ENCODE measurements around the gene DYRK4. TPM values are rescaled to one million over a fixed set of nuclear protein-coding genes. Genes with fewer than 3 reads are reported as not detected.

DYRK4 gene
- total RNA-seq, 1 experiment from 2014 or later, result 13.3 TPM

DNA sequence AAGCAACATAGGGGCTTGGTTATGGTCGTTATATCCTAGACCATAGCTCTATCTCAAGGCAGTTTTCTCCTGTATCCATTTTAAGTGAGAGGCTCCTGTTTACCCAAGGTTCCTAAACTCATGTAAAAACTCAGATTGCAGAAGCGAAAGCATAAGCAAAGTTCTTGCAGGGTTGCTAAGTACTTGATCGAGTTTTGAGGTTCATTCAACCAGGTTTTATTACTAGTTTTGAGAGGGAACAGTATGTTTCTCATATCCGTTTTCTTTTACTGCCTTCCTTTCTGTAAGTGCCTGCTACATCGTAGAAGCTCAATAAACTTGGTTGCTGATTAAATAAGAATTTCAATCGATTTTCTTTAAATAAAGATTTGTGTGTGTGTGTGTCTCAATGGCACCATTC is 81.7 kb downstream of the DYRK4 start:
- CTCF ChIA-PET, result no interaction called here

GRCh38 chr12:4645023-4645422 is 83.0 kb downstream of the DYRK4 start:
- Histone ChIP-seq H3K27ac (ENCODE audit: low read length) (no peak overlapping the region), H3K27me3 (ENCODE audit: control insufficient read depth, insufficient read depth, low read length) (no peaks in the 10 kb centered on the region), H3K4me1 (ENCODE audit: control insufficient read depth, insufficient read depth, low read length) (peaks cover 3% of the 10 kb centered on the region; the same call in 1 of the 2 replicates), H3K4me3 (ENCODE audit: low read depth in 2 of 2, low read length in 2 of 2) (no peak overlapping the region), H3K9me3 (ENCODE audit: control insufficient read depth, insufficient read depth, low read depth, low read length) (no peaks in the 10 kb centered on the region), H3K36me3 (ENCODE audit: control insufficient read depth, insufficient read depth, low read length) (peaks cover 6% of the 10 kb centered on the region; the same call in 1 of the 2 replicates)
- TF ChIP-seq, protein P1, sequence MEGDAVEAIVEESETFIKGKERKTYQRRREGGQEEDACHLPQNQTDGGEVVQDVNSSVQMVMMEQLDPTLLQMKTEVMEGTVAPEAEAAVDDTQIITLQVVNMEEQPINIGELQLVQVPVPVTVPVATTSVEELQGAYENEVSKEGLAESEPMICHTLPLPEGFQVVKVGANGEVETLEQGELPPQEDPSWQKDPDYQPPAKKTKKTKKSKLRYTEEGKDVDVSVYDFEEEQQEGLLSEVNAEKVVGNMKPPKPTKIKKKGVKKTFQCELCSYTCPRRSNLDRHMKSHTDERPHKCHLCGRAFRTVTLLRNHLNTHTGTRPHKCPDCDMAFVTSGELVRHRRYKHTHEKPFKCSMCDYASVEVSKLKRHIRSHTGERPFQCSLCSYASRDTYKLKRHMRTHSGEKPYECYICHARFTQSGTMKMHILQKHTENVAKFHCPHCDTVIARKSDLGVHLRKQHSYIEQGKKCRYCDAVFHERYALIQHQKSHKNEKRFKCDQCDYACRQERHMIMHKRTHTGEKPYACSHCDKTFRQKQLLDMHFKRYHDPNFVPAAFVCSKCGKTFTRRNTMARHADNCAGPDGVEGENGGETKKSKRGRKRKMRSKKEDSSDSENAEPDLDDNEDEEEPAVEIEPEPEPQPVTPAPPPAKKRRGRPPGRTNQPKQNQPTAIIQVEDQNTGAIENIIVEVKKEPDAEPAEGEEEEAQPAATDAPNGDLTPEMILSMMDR (IDR thresholded peaks at IDR 0.05), result no peak
- TF ChIP-seq SIN3A (IDR thresholded peaks at IDR 0.05; ENCODE audit: borderline replicate concordance, insufficient read depth, low read depth, low read length), result no peak
- no peak for TF ChIP-seq TCF7L2 (IDR thresholded peaks at IDR 0.05; ENCODE audit: low read depth, low read length)
- no peak for TF ChIP-seq POLR2AphosphoS5 (IDR thresholded peaks at IDR 0.05; ENCODE audit: low read depth, low read length)
- TF ChIP-seq REST (IDR thresholded peaks at IDR 0.05; ENCODE audit: insufficient read depth in 1 of 2, low read depth in 2 of 2, low read length in 1 of 2), result no peak
- in situ Hi-C loops (cut with HindIII; ENCODE audit: low pct_unique_long_range_greater_than_20kb, low sequenced_read_pairs), result no loop called here
- no peak for DNase-seq (ENCODE audit: low read depth, low spot score)
- CTCF ChIA-PET, result no interaction called here
- ATAC-seq, result no peak
- POLR2A ChIA-PET, result no interaction called here
- BruUV-seq (replicated peaks), result no TSS peak
- intact Hi-C loops (cut with micrococcal nuclease; ENCODE audit: unreplicated experiment), result no loop called here

More for the DNA sequence above, 81.7 kb downstream of the DYRK4 start:
- POLR2A ChIA-PET, result no interaction called here
- Histone ChIP-seq H3K4me3 (ENCODE audit: low read depth in 2 of 2, low read length in 2 of 2) (no peak overlapping the region), H3K4me1 (ENCODE audit: control insufficient read depth, insufficient read depth, low read length) (no peaks in the 10 kb centered on the region; the same call in 1 of the 2 replicates), H3K36me3 (ENCODE audit: control insufficient read depth, insufficient read depth, low read length) (no peaks in the 10 kb centered on the region; the same call in 1 of the 2 replicates), H3K9me3 (ENCODE audit: control insufficient read depth, insufficient read depth, low read depth, low read length) (no peaks in the 10 kb centered on the region), H3K27me3 (ENCODE audit: control insufficient read depth, insufficient read depth, low read length) (no peaks in the 10 kb centered on the region; the same call in 1 of the 2 replicates), H3K27ac (ENCODE audit: low read length) (no peak overlapping the region)
- no peak for ATAC-seq
- intact Hi-C loops (cut with micrococcal nuclease; ENCODE audit: unreplicated experiment), result no loop called here
- BruUV-seq (replicated peaks), result no TSS peak
- TF ChIP-seq, protein P1 (IDR thresholded peaks at IDR 0.05), result no peak
- TF ChIP-seq POLR2AphosphoS5 (IDR thresholded peaks at IDR 0.05; ENCODE audit: low read depth, low read length) (no peak), TCF7L2 (IDR thresholded peaks at IDR 0.05; ENCODE audit: low read depth, low read length) (no peak), REST (IDR thresholded peaks at IDR 0.05; ENCODE audit: insufficient read depth in 1 of 2, low read depth in 2 of 2, low read length in 1 of 2) (no peak), SIN3A (IDR thresholded peaks at IDR 0.05; ENCODE audit: borderline replicate concordance, insufficient read depth, low read depth, low read length) (no peak)
- in situ Hi-C loops (cut with HindIII; ENCODE audit: low pct_unique_long_range_greater_than_20kb, low sequenced_read_pairs), result no loop called here
- no peak for DNase-seq (ENCODE audit: low read depth, low spot score)

Measured in Panc1 (cell line).